Mucosa of descending colon (tissue), 3 donors: ENCODE results near the gene FANCC. TPM values are rescaled to one million over a fixed set of nuclear protein-coding genes. Genes with fewer than 3 reads are reported as not detected.
A peak's percentile ranks its signal among the peaks of the same experiment; 100 is the strongest.

ENCODE experiments used
- ATAC-seq: fragments of 200-7000 bp; cut with Tn5 transposase; one replicate; pipeline ENCODE4 v1.9.1; 2020; ENCODE audit warnings: mild to moderate bottlenecking, moderate library complexity
- DNase-seq, 3 donors: peaks; one replicate each; pipeline ENCODE4 v3.0.0-alpha.2; 2020
- H3K36me3 ChIP-seq: fragments of 200-600 bp; one replicate; pipeline ENCODE4 v1.8.0; 2021; ENCODE audit warnings: low read depth, mild to moderate bottlenecking
- H3K4me1 ChIP-seq: fragments of 200-600 bp; one replicate; pipeline ENCODE4 v1.8.0; 2021; ENCODE audit warnings: low read depth, mild to moderate bottlenecking
- H3K4me3 ChIP-seq: fragments of 200-600 bp; one replicate; pipeline ENCODE4 v1.8.0; 2021; ENCODE audit warnings: mild to moderate bottlenecking
- H3K9me3 ChIP-seq: fragments of 200-600 bp; one replicate; pipeline ENCODE4 v1.8.0; 2021; ENCODE audit warnings: mild to moderate bottlenecking
- intact Hi-C, 2 donors: fragments of 100-400 bp; cut with DNase I in 1 of 2; cut with micrococcal nuclease in 1 of 2; formaldehyde crosslinking; loops; one replicate each; pipeline versions ENCODE4 v1.11.0 to v1.11.1; 2022; cut with DNase I, micrococcal nuclease
- total RNA-seq, 3 donors: library from RNA; stranded (reverse); fragmentation: NEBNext Ultra II Directional in 2 of 3; extraction: Animal tissue kit (Norgen Biotek cat#: 25700) in 2 of 3; gene quantifications; one replicate each; pipeline versions ENCODE4 v1.2.1 to v1.2.4, GENCODE V29; 2021 to 2023
- TF ChIP-seq, protein P1 (sequence below): fragments of 200-600 bp; IDR thresholded peaks from one replicate; pipeline ENCODE4 v1.8.0; 2022; ENCODE audit warnings: antibody characterized with exemption, mild to moderate bottlenecking
- donor health status: DM: no; HTN: no; CAD: no; lungs with moderate emphysema.
- donor health status: DM: no; HTN: no; CAD: no.
- donor health status: DM: no; HTN: yes; CAD: no.

The FANCC gene
- total RNA-seq, 3 donors from 2014 or later, result 10.7 to 18.0 (median 14.2) TPM

GRCh38 chr9:95065224-95065623, 252.3 kb downstream of the FANCC start:
- Histone ChIP-seq H3K4me1 (no peaks in the 10 kb centered on the region), H3K4me3 (no peak overlapping the region), H3K36me3 (no peaks in the 10 kb centered on the region), H3K9me3 (no peaks in the 10 kb centered on the region)
- ATAC-seq (peak; percentile 26), DNase-seq (peak in 1 of 3 donors; percentile 2)
- TF ChIP-seq, protein P1, sequence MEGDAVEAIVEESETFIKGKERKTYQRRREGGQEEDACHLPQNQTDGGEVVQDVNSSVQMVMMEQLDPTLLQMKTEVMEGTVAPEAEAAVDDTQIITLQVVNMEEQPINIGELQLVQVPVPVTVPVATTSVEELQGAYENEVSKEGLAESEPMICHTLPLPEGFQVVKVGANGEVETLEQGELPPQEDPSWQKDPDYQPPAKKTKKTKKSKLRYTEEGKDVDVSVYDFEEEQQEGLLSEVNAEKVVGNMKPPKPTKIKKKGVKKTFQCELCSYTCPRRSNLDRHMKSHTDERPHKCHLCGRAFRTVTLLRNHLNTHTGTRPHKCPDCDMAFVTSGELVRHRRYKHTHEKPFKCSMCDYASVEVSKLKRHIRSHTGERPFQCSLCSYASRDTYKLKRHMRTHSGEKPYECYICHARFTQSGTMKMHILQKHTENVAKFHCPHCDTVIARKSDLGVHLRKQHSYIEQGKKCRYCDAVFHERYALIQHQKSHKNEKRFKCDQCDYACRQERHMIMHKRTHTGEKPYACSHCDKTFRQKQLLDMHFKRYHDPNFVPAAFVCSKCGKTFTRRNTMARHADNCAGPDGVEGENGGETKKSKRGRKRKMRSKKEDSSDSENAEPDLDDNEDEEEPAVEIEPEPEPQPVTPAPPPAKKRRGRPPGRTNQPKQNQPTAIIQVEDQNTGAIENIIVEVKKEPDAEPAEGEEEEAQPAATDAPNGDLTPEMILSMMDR, result no peak
- intact Hi-C loops, result no loop called here

GRCh38 chr9:95063300-95063699, 254.2 kb downstream of the FANCC start:
- peak in 1 of 3 donors; percentile 1 for DNase-seq
- TF ChIP-seq, protein P1, result no peak
- H3K4me3 ChIP-seq, result no peak overlapping the region
- H3K9me3 ChIP-seq, result no peaks in the 10 kb centered on the region
- H3K4me1 ChIP-seq, result no peaks in the 10 kb centered on the region
- intact Hi-C loops, result no loop called here
- ATAC-seq, result no peak
- no peaks in the 10 kb centered on the region for H3K36me3 ChIP-seq

DNA sequence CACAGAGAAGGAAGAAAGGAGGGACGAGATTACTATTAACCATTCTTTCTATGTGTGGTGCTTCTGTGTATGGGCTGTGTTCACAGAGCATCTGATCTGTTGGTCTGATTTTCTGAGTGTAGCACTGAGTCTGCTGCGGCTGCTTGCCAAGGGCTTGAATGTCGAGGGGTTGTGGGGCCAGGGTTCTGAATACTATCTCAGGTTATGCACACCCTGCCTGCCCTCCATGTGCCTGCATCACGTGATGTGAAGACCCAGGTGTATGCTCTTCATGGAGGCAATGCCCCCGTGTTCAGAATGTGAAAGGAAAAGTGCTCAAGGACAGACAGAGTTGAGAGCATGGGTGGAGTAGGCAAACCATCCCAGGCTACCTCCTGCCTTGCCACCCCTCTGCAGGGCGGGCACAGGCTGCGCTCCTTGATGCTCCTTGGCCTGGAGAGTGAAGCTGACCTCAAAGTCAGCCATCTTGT, 254.9 kb downstream of the FANCC start:
- no peaks in the 10 kb centered on the region for H3K4me1 ChIP-seq
- intact Hi-C loops, result no loop called here
- ATAC-seq, result no peak
- TF ChIP-seq, protein P1, result no peak
- H3K36me3 ChIP-seq, result no peaks in the 10 kb centered on the region
- peak in 1 of 3 donors; percentile 0 for DNase-seq
- no peak overlapping the region for H3K4me3 ChIP-seq
- H3K9me3 ChIP-seq, result no peaks in the 10 kb centered on the region

DNA sequence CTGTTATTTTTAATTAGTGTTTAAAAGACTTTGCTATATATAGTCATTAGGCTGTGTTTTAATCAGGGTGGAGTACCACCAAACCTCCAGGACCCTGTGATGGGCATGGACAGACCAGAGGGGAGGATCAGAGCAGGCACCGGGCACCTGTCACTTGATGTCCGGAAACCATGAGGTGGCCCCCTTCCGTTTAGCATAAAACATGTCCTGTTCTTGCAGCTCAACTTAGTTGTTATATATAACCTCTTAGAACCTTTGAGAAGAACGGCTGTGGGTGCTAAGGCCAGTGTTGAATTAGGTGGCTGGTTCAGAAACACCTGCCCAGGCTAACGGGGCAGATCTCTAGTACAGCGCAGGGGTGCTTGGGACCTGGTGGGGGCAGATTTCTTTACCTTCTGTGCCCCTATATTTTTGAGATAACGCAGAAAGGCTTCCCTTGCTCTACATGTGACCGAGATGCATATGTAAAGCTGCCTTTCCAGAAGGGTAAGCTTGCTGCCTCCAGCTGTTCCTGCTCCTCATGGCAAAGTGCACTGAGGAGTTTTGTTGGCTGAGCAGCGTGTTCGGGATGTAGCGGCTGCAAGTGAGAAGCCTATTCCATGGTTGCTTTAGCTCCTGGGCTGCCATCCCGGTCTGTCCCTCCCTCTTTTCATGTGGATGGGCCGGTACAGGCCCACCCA, 255.5 kb downstream of the FANCC start:
- ATAC-seq (no peak), DNase-seq (peak in 1 of 3 donors; percentile 3)
- TF ChIP-seq, protein P1, result no peak
- Histone ChIP-seq H3K4me3 (no peak overlapping the region), H3K36me3 (no peaks in the 10 kb centered on the region), H3K4me1 (no peaks in the 10 kb centered on the region), H3K9me3 (no peaks in the 10 kb centered on the region)
- intact Hi-C loops, result no loop called here

GRCh38 chr9:95060916-95061315, 256.6 kb downstream of the FANCC start:
- H3K9me3 ChIP-seq, result no peaks in the 10 kb centered on the region
- DNase-seq (no peak), ATAC-seq (no peak)
- TF ChIP-seq, protein P1, result no peak
- no peak overlapping the region for H3K4me3 ChIP-seq
- no peaks in the 10 kb centered on the region for H3K4me1 ChIP-seq
- intact Hi-C loops, result no loop called here
- H3K36me3 ChIP-seq, result no peaks in the 10 kb centered on the region
